Sigmoid colon (tissue), 7 donors: ENCODE measurements around the gene RHOH. TPM values are rescaled to one million over a fixed set of nuclear protein-coding genes. Genes with fewer than 3 reads are reported as not detected.

Experiments used
- DNase-seq: peaks from one replicate; pipeline ENCODE4 v3.0.0-alpha.2; 2019
- H3K27ac ChIP-seq, 4 donors: fragments of 200-600 bp; sonication (generic); one replicate each; pipeline ENCODE4 v1.5.1; 2016 to 2019; ENCODE audit warnings: mild to moderate bottlenecking in 1 of 4
- H3K27me3 ChIP-seq, 3 donors: fragments of 200-600 bp; sonication (generic); one replicate each; pipeline ENCODE4 v1.5.1; 2019; ENCODE audit warnings: mild to moderate bottlenecking in 1 of 3
- H3K36me3 ChIP-seq, 4 donors: fragments of 200-600 bp; sonication (generic); one replicate each; pipeline ENCODE4 v1.5.1; 2016 to 2019
- H3K4me1 ChIP-seq, 4 donors: fragments of 200-600 bp; sonication (generic); one replicate each; pipeline ENCODE4 v1.5.1; 2017 to 2019
- H3K4me3 ChIP-seq, 4 donors: fragments of 200-600 bp; sonication (generic); one replicate each; pipeline ENCODE4 v1.5.1; 2017 to 2019; ENCODE audit warnings: mild to moderate bottlenecking in 2 of 4, moderate library complexity in 1 of 4
- H3K9me3 ChIP-seq, 4 donors: fragments of 200-600 bp in 3 of 4; sonication (generic) in 3 of 4; one replicate each; pipeline versions ENCODE4 v1.5.1 to v1.6.1; 2013 to 2019
- EP300 ChIP-seq, 4 donors: sonication (generic); formaldehyde crosslinking; IDR thresholded peaks; one replicate each; pipeline ENCODE4 v1.6.1; 2017; ENCODE audit warnings: antibody characterized with exemption in 4 of 4
- POLR2A ChIP-seq, 2 donors: fragments of 450-650 bp; IDR thresholded peaks; one replicate each; pipeline ENCODE4 v1.6.1; 2016; ENCODE audit warnings: antibody characterized with exemption in 2 of 2, mild to moderate bottlenecking in 2 of 2, moderate library complexity in 2 of 2
- POLR2AphosphoS5 ChIP-seq, 4 donors: sonication (generic); formaldehyde crosslinking; IDR thresholded peaks; one replicate each; pipeline ENCODE4 v1.6.1; 2017; ENCODE audit warnings: antibody characterized with exemption in 4 of 4
- WGBS, 2 donors: extraction: QIAGEN DNeasy Blood & Tissue Kit; methylation state at CpG; one replicate each; pipeline ENCODE4 v1.1.7; 2013; 5-methylcytosine and 5-hydroxymethylcytosine counted together
- intact Hi-C: fragments of 100-400 bp; cut with DNase I; formaldehyde crosslinking; loops from one replicate; pipeline ENCODE4 v1.15.1; 2023
- polyA plus RNA-seq, 3 donors: library from polyadenylated mRNA; stranded (reverse); fragments of 200-250 nt; gene quantifications; one replicate each; pipeline ENCODE4 v1.2.3, GENCODE V29; 2013
- total RNA-seq, 4 donors: library from RNA; depleted of rRNA; stranded (reverse); fragments of >200 nt; gene quantifications; one replicate each; pipeline ENCODE4 v1.1.0, GENCODE V29; 2016
- TF ChIP-seq, protein P1 (sequence below), 4 experiments: fragments of 450-650 bp in 3 of 4; fragments of 200-600 bp in 1 of 4; IDR thresholded peaks; one replicate each; pipeline ENCODE4 v1.5.1; 2016 to 2019; ENCODE audit warnings: antibody characterized with exemption in 4 of 4, mild to moderate bottlenecking in 3 of 4, moderate library complexity in 2 of 4
- donor health status: healthy with polysubstance abuse.
- donor health status: Bipolar disorder and iron deficiency.
- donor health status: healthy.

Gene RHOH
- total and polyA plus RNA-seq, 7 donors, result 0.49 to 38.8 (median 1.4) TPM

DNA sequence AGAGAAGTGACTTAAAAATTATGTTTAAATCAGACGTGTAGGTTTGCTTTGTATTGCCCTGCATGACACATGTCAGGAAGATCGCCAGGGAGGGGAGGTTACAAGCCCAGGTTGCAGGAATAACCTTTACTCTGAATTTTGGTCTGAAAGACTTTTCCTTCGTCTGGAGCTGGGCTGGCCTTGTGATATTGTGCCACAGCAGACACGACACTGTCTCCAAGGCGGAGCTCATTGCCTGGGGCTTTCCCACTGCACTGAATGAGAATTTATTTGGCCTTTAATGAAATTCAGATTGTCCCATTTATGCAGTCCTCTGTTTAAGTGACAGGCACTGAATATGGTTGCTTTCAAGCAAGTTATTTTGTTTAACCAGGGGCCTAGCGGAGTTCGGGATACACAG, 45.1 kb downstream of the RHOH start:
- DNase-seq, result no peak
- intact Hi-C loops, result no loop called here
- Histone ChIP-seq H3K36me3 (no peaks in the 10 kb centered on the region), H3K4me1 (no peaks in the 10 kb centered on the region), H3K27me3 (no peaks in the 10 kb centered on the region), H3K4me3 (no peak overlapping the region), H3K27ac (no peak overlapping the region), H3K9me3 (no peaks in the 10 kb centered on the region)
- 57 to 65% methylated on average over 7 of the region's 7 CpGs for WGBS, 2 donors
- no peak for TF ChIP-seq EP300 (IDR thresholded peaks at IDR 0.05)
- no peak for TF ChIP-seq POLR2AphosphoS5 (IDR thresholded peaks at IDR 0.05)
- TF ChIP-seq POLR2A (IDR thresholded peaks at IDR 0.05), result no peak

DNA sequence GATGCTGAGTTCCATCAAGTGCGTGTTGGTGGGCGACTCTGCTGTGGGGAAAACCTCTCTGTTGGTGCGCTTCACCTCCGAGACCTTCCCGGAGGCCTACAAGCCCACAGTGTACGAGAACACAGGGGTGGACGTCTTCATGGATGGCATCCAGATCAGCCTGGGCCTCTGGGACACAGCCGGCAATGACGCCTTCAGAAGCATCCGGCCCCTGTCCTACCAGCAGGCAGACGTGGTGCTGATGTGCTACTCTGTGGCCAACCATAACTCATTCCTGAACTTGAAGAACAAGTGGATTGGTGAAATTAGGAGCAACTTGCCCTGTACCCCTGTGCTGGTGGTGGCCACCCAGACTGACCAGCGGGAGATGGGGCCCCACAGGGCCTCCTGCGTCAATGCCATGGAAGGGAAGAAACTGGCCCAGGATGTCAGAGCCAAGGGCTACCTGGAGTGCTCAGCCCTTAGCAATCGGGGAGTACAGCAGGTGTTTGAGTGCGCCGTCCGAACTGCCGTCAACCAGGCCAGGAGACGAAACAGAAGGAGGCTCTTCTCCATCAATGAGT, 46.6 kb downstream of the RHOH start:
- WGBS, 2 donors, result 93 to 95% methylated on average over 19 of the region's 19 CpGs
- intact Hi-C loops, result no loop called here
- no peaks in the 10 kb centered on the region for H3K27me3 ChIP-seq
- no peaks in the 10 kb centered on the region for H3K4me1 ChIP-seq
- H3K9me3 ChIP-seq, result no peaks in the 10 kb centered on the region
- TF ChIP-seq, protein P1, sequence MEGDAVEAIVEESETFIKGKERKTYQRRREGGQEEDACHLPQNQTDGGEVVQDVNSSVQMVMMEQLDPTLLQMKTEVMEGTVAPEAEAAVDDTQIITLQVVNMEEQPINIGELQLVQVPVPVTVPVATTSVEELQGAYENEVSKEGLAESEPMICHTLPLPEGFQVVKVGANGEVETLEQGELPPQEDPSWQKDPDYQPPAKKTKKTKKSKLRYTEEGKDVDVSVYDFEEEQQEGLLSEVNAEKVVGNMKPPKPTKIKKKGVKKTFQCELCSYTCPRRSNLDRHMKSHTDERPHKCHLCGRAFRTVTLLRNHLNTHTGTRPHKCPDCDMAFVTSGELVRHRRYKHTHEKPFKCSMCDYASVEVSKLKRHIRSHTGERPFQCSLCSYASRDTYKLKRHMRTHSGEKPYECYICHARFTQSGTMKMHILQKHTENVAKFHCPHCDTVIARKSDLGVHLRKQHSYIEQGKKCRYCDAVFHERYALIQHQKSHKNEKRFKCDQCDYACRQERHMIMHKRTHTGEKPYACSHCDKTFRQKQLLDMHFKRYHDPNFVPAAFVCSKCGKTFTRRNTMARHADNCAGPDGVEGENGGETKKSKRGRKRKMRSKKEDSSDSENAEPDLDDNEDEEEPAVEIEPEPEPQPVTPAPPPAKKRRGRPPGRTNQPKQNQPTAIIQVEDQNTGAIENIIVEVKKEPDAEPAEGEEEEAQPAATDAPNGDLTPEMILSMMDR (IDR thresholded peaks at IDR 0.05), result no peak
- TF ChIP-seq POLR2A (IDR thresholded peaks at IDR 0.05), result no peak
- TF ChIP-seq POLR2AphosphoS5 (IDR thresholded peaks at IDR 0.05), result no peak
- no peak for TF ChIP-seq EP300 (IDR thresholded peaks at IDR 0.05)
- no peak overlapping the region for H3K4me3 ChIP-seq
- H3K36me3 ChIP-seq, result no peaks in the 10 kb centered on the region
- no peak overlapping the region for H3K27ac ChIP-seq
- no peak for DNase-seq

DNA sequence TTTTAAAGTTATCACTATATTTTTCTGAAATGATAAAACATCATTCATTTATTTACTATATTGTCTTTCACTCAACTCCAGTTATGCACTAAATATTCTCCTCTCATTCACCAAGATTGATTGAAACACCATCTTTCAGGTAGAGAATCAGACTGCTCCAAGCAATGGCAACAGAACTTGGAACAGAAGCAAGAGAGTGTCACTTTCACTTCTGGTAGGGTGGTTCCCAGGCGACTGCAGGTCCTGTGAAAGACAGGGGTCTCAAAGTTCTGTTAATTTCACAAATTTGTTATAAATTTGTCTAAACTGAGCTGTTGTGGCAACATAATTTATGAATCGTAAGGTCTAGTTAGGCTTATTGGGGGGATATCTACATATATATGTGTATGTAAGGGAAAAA, 47.8 kb downstream of the RHOH start:
- H3K27me3 ChIP-seq, result no peaks in the 10 kb centered on the region
- TF ChIP-seq POLR2A (IDR thresholded peaks at IDR 0.05), result no peak
- no peaks in the 10 kb centered on the region for H3K9me3 ChIP-seq
- H3K4me1 ChIP-seq, result no peaks in the 10 kb centered on the region
- intact Hi-C loops, result no loop called here
- no peak overlapping the region for H3K27ac ChIP-seq
- no peak for DNase-seq
- 76 to 78% methylated on average over 2 of the region's 2 CpGs for WGBS, 2 donors
- no peaks in the 10 kb centered on the region for H3K36me3 ChIP-seq
- no peak overlapping the region for H3K4me3 ChIP-seq

DNA sequence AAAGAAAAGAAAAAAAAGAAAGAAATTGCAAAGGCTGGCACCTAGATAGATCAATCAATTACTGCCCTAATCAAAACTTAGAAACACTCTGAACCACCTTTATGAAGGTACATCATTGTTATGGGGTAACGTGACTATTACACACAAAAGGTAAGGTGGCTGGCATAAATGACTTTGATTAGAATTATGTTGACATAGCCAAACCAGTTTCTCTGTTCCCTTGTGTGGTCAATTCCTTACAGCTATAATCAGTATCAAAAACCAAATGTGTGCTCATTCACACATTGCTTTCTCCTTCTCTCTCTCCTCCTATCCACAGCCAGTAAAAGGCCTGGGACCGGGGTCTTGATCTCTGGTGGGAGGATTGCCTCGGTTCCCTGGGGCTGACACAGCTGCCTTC, 48.7 kb downstream of the RHOH start:
- H3K27ac ChIP-seq, result no peak overlapping the region
- WGBS, 2 donors, result 60 to 79% methylated on average over 3 of the region's 3 CpGs
- TF ChIP-seq POLR2A (IDR thresholded peaks at IDR 0.05), result no peak
- no peak for TF ChIP-seq POLR2AphosphoS5 (IDR thresholded peaks at IDR 0.05)
- TF ChIP-seq EP300 (IDR thresholded peaks at IDR 0.05), result no peak
- TF ChIP-seq, protein P1 (IDR thresholded peaks at IDR 0.05), result no peak

DNA sequence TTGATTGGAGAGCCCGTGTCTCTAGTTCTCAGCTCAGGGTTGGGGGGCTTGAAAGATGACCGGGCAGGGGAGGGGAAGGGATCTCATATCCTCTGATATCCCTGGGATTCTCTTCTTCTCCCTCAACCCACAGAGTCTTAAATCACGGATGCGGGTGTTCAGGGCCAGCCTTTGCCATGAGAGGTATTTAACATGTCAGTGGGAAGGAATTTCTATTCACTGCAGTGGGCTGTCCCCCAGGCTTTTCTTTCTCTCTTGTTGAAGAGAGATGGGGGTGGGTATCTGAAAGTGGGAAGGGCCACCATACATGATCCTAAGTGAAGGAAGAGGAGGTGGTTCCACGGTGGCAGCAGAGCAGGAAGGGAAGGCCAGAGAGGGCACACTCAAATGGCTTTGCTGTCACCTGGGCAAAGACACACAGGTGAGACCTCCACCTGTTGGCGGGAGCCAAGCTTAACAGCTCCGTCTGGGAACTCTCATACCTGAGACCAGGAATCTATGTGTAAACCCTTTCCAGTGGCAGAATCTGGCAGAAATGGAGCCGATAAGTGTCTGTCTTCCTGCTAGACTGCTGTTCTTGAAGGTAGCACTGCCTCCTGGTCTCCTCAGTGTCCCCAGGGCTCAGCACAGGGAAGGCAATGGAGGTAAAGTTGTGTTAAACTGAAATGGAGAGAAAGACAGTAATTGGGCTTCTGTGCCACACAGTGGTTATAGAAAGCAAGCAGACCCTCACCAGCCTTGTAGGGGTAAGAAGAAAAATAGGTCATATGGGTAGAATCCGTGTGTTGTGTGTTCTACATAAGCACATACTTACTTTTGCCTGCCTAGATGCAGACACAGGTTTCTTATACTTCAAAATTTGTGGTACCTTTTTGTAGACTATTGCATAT, 49.4 kb downstream of the RHOH start:
- no peaks in the 10 kb centered on the region for H3K27me3 ChIP-seq
- H3K27ac ChIP-seq, result no peak overlapping the region

More for the DNA sequence above, 48.7 kb downstream of the RHOH start:
- Histone ChIP-seq H3K27me3 (no peaks in the 10 kb centered on the region), H3K4me1 (no peaks in the 10 kb centered on the region), H3K9me3 (no peaks in the 10 kb centered on the region), H3K36me3 (no peaks in the 10 kb centered on the region), H3K4me3 (no peak overlapping the region)
- DNase-seq, result no peak
- intact Hi-C loops, result no loop called here

More for the DNA sequence above, 49.4 kb downstream of the RHOH start:
- no peak overlapping the region for H3K4me3 ChIP-seq
- DNase-seq, result no peak
- no peaks in the 10 kb centered on the region for H3K36me3 ChIP-seq
- no peaks in the 10 kb centered on the region for H3K9me3 ChIP-seq
- no peaks in the 10 kb centered on the region for H3K4me1 ChIP-seq
- 78% methylated on average over 9 of the region's 9 CpGs for WGBS, 2 donors
- TF ChIP-seq POLR2AphosphoS5 (IDR thresholded peaks at IDR 0.05) (no peak), EP300 (IDR thresholded peaks at IDR 0.05) (no peak), POLR2A (IDR thresholded peaks at IDR 0.05) (no peak)
- TF ChIP-seq, protein P1 (IDR thresholded peaks at IDR 0.05), result no peak
- intact Hi-C loops, result no loop called here
